GM19193 (cell line): Measurements from ENCODE around the gene PLEKHG4B.

Source experiments
- POLR2A ChIP-seq: IDR thresholded peaks from 4 replicates; pipeline ENCODE4 v1.6.1; 2011; ENCODE audit not compliant: insufficient read depth, insufficient read length; ENCODE audit errors: extremely low read depth

PLEKHG4B gene

GRCh38 chr5:153256-153655 lies 61.3 kb downstream of the PLEKHG4B start:
- TF ChIP-seq POLR2A = no peak

DNA sequence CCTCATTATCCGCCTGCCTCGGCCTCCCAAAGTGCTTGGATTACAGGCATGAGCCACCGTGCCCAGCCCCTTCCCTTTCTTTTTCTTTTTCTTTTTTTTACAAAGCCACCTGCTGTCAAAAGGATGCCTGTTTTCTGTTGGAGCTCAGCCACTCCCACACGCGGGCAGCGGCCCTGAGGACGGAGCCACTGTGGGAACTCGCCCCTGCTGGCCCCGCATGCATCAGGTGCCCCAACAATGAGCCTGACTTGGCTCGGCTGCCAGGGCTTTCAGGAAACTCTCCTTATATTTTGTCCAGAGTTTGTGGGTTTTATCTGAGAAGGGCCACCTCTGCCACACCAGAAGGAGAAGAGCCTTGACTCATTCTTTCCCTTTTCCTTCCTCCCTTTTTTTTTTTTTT lies 62.3 kb downstream of the PLEKHG4B start:
- no peak for TF ChIP-seq POLR2A

DNA sequence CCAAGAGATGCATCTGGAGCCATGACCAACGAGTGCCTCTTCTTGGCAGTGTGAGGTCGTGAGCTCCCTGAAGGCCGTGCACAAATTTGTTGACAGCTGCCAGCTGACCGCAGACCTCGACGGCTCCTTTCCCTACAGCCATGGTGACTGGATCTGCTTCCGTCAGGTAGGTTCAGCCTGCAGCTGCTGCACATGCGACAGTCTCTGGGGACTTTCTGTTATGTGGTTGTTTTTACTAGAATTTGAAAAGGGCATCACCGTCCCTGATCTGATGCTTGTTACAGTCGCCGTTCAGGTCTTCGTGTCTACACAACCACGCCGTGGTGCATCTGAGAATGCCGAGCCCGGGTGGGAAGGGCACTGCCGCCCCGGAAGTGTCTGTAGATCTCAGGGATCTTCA lies 62.9 kb downstream of the PLEKHG4B start:
- no peak for TF ChIP-seq POLR2A

- no peak for TF ChIP-seq POLR2A
Observed at GRCh38 chr5:155651-156410, 63.9 kb downstream of the PLEKHG4B start.

DNA sequence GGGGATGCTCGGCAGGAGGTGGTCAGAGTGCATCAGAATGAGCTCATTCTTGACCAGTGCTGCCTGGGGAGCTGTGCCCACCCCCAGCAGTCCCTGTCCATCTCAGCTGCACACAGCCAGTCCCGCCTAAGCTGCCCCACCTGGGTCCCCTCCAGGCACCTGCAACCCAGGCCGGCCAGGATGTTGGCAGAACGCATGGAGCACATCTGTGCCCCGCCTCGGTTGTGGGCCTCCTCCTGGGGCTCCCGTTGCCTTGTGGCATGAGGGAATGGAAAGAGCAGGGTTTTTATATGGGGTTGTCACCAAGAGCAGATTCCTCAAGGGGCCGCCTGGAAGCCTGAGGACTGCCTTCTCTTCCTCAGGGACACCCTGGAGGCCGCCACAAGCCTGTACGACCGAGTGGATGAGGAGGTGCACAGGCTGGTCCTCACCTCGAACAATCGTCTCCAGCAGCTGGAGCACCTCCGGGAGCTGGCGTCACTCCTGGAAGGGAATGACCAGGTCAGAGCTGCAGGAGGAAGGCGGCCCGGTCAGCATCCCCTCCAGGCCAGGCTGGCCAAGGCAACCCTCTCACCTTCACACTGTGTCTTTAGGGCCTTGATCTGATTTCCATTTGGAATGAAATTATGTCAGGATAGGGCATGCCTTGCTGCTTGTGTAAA lies 64.6 kb downstream of the PLEKHG4B start:
- TF ChIP-seq POLR2A = no peak

GRCh38 chr5:157126-157715 lies 65.3 kb downstream of the PLEKHG4B start:
- TF ChIP-seq POLR2A = no peak

GRCh38 chr5:157801-158200 lies 65.8 kb downstream of the PLEKHG4B start:
- TF ChIP-seq POLR2A = no peak

DNA sequence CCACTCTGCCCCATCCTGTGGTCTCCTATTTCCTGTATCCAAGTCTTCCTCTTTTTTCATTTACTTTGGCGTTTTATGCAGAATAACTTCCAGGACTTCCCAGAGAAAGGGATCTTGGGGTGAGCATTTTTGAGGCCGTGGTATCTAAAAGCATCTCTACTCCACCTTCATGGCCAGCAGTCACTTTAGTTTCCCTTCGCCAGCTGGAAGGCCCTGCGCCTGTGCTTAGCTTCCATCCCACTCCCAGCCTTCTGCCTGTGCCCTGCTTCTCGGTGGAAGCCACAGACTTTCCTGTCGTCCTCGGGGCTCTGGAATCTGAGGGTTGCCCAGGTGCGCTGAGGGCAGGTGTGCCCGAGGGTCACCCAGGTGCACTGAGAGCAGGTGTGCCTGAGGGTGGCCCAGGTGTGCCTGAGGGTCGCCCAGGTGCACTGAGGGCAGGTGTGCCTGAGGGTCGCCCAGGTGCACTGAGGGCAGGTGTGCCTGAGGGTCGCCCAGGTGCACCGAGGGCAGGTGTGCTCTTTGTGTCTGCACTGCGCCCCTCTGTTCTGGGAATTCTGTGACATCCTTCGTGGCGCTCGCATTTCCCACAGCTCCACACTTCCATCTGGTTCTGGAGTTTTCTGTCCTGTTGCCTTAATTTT lies 67.0 kb downstream of the PLEKHG4B start:
- no peak for TF ChIP-seq POLR2A

DNA sequence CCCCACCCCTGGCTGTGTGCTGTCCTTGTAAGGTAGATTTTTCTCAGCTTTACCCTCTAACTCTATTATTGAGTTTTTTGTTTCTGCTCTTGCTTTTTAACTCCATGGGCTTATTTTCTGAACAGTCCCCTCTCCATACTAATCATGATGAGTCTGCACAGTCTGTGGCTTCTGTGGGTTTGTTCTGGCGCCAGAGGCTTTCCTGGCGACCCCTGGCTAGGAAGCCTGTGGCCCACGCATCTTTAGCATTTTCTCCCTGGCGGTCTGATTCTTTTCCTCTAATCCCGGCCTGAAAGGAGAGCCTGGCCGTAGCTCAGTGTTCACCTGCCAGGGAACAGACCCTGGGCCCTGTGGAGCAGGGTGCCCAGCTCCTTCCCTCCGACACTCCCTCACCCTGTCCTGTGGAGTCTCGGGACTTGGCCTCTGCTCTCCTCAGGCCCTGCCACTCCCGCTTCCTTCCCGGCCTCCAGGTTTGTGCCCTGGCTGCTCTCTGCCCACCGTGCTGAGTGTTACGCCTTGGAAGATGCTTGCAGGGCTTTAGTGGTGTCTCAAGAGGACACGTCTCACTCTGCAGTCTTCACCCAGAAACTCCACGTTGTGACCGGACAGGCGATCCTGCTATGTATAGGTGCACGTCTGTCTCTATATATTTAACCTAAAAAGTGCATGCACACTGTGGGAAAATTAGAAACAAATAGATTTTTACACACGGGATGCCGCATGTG lies 67.6 kb downstream of the PLEKHG4B start:
- no peak for TF ChIP-seq POLR2A

- no peak for TF ChIP-seq POLR2A
Observed at GRCh38 chr5:160173-160510, 68.2 kb downstream of the PLEKHG4B start.

DNA sequence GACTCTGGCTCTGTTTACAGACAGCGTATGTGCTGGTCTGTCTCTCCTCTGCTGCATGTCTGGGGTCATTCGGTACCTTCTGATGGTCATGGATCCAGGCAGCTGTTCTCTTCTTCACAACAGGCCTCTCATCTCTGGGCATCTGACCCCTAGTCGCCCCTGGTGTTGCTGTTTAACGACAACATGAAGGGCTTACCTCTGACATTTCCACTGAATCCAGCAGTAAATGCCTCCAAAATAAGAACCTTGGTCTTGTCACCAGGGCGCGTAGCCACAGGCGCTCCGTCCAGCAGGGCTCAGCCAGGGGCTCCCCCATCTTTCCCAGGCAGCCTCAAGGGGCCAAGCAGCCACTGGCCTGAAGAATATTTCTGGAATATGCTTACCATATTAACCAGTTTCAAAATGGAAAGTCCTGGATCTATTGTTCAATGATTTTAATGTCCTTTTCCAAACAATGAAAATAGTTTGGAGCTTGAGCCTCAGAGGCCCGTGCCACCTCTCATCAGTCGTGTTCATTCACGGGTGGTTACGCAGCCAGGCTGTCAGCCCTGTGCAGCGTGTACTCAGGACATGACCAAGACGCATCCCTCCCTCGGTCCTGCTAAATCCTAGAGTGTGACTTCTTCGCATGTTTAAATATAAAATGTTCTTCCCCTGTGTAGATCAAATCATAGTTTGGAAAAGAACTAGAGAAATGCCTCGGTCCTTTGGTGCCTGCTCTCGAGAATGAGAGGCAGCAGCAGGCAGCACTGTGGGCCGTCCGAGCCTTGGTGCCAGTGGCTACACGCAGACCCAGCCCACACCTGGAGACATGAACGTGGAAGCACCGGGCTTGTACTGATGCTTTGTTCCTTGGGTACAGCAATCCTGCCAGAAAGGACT lies 69.2 kb downstream of the PLEKHG4B start:
- TF ChIP-seq POLR2A = no peak

GRCh38 chr5:161803-162110 lies 69.8 kb downstream of the PLEKHG4B start:
- TF ChIP-seq POLR2A = no peak

- no peak for TF ChIP-seq POLR2A
Observed at GRCh38 chr5:162190-162564, 70.2 kb downstream of the PLEKHG4B start.

DNA sequence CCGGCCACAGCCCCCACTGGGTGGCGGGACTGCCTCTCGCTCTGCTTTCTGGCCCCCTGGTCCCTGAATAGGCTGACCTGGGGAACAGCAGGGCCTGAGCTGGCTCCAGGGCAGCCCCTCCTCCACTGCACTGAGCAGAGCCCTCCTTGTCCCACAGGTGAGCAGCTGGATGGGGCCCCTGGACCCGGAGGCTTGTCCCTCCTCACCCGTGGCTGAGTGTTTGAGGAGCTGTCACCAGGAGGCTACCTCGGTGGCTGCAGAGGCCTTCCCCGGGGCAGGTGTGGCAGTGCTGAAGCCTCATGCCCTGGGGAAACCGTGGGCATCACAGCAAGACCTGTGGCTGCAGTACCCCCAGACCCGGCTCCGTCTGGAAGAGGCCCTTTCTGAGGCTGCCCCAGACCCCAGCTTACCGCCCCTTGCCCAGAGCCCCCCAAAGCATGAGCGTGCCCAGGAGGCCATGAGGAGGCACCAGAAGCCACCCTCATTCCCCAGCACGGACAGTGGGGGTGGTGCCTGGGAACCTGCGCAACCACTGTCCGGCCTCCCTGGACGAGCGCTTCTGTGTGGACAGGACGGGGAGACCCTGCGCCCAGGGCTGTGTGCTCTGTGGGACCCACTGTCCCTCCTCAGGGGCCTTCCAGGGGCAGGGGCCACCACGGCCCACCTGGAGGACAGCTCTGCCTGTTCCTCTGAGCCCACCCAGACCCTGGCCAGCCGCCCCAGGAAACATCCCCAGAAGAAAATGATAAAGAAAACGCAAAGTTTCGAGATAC lies 70.8 kb downstream of the PLEKHG4B start:
- no peak for TF ChIP-seq POLR2A

DNA sequence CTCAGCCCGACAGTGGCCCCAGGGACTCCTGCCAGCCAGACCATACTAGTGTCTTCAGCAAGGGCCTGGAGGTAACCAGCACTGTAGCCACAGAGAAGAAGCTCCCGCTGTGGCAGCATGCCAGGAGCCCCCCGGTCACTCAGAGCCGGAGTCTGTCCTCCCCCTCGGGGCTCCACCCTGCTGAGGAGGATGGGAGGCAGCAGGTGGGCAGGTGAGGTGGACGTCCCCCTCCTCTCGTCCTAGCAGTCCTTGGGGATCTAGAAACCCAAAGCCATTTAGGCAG lies 71.3 kb downstream of the PLEKHG4B start:
- TF ChIP-seq POLR2A = no peak

DNA sequence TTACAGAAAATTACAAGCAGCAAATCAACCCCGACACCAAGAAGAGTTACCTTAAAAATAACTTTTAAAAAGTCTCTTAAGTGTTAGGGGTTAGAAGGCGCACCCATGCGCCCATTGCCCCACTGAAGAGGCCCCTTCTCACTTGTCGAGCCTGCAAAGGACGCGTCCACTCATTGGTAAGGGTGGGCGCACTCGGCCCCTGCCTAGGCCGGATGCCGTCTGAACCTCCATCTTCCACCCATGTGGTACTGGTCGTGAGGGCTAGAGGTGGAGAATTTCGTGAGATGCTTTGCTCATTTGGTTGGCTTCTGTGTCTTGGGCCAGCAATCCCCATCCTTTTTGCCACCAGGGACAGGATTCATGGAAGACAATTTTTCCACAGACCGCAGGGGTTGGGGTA lies 71.9 kb downstream of the PLEKHG4B start:
- TF ChIP-seq POLR2A = no peak
